ENCODE data around the gene FCMR.

GRCh38 chr1:206944703-206945102, 23.0 kb upstream of the FCMR start:
- TF ChIP-seq THRAP3 (IDR thresholded peaks at IDR 0.05; ENCODE audit: borderline replicate concordance) (no peak), ZNF146 (CRISPR knock-in tag; IDR thresholded peaks at IDR 0.05; ENCODE audit: unreplicated experiment) (no peak), SMARCC2 (IDR thresholded peaks at IDR 0.05; ENCODE audit: low read depth) (no peak), KLF6 (CRISPR knock-in tag; IDR thresholded peaks at IDR 0.05; ENCODE audit: borderline replicate concordance) (no peak), E2F1 (CRISPR knock-in tag; IDR thresholded peaks at IDR 0.05) (no peak), ZNF217 (CRISPR knock-in tag; IDR thresholded peaks at IDR 0.05) (no peak), POLR2A (conservative IDR thresholded peaks at IDR 0.05) (no peak), ZNF324 (CRISPR knock-in tag; IDR thresholded peaks at IDR 0.05) (no peak)

Data from K562 (cell line).